IMR-90 (cell line): Measurements from ENCODE around the gene RGS14.

Source experiments
- BHLHE40 ChIP-seq: fragments of 150-350 bp; IDR thresholded peaks from 2 replicates; pipeline ENCODE4 v1.6.1; 2016; ENCODE audit warnings: mild to moderate bottlenecking, low read depth, low read length
- CEBPB ChIP-seq: IDR thresholded peaks from 2 replicates; pipeline ENCODE4 v1.6.1; 2012; ENCODE audit warnings: low read depth, low read length, improper control_type of control experiment
- CHD1 ChIP-seq: IDR thresholded peaks from 2 replicates; pipeline ENCODE4 v1.6.1; 2012; ENCODE audit warnings: low read depth, low read length, improper control_type of control experiment
- CTCF ChIP-seq: conservative IDR thresholded peaks from 2 replicates; pipeline ENCODE4 v1.5.1; 2012; ENCODE audit warnings: mild to moderate bottlenecking, low read depth, low read length, improper control_type of control experiment
- MAFK ChIP-seq: IDR thresholded peaks from 2 replicates; pipeline ENCODE4 v1.6.1; 2012; ENCODE audit warnings: low read depth, low read length, improper control_type of control experiment
- POLR2A ChIP-seq: IDR thresholded peaks from 2 replicates; pipeline ENCODE4 v1.6.1; 2012; ENCODE audit warnings: mild to moderate bottlenecking, low read depth, low read length
- RAD21 ChIP-seq: IDR thresholded peaks from 2 replicates; pipeline ENCODE4 v1.6.1; 2012; ENCODE audit warnings: low read length, improper control_type of control experiment
- RFX5 ChIP-seq: IDR thresholded peaks from 2 replicates; pipeline ENCODE4 v1.8.0; 2012; ENCODE audit warnings: low read depth, mild to moderate bottlenecking, low read length, moderate library complexity
- SMC3 ChIP-seq: fragments of 150-350 bp; IDR thresholded peaks from 2 replicates; pipeline ENCODE4 v1.6.1; 2016; ENCODE audit warnings: low read depth, mild to moderate bottlenecking, antibody characterized with exemption, low read length, moderate library complexity
- USF2 ChIP-seq: fragments of 150-350 bp; IDR thresholded peaks from 2 replicates; pipeline ENCODE4 v1.6.1; 2017; ENCODE audit warnings: mild to moderate bottlenecking, antibody characterized with exemption, low read length, low read depth

- TF ChIP-seq RAD21 (no peak), USF2 (no peak), BHLHE40 (no peak), CTCF (no peak), CHD1 (no peak), SMC3 (no peak), CEBPB (no peak), MAFK (no peak), RFX5 (no peak), POLR2A (no peak)
Observed at GRCh38 chr5:177409043-177409801, 51.5 kb downstream of the RGS14 start, which contains the start of gene F12.
